Keratinocyte (primary cell): ENCODE data around the gene FLT3.

ENCODE experiments used
- CTCF ChIP-seq, 3 experiments: IDR thresholded peaks in 1 of 3; conservative IDR thresholded peaks in 1 of 3; optimal IDR thresholded peaks in 1 of 3; 2 replicates in 2 of 3; 3 replicates in 1 of 3; pipeline versions ENCODE3 to v1.5.1; 2011; ENCODE audit warnings: low read length in 3 of 3, mild to moderate bottlenecking in 3 of 3, moderate library complexity in 2 of 3, control low read depth in 1 of 3, inconsistent platforms in 1 of 3; ENCODE audit not compliant: insufficient read depth in 2 of 3; ENCODE audit errors: extremely low read depth in 1 of 3
- EZH2 ChIP-seq: IDR thresholded peaks from one replicate; pipeline ENCODE4 v1.6.1; 2012; ENCODE audit warnings: inconsistent platforms, mild to moderate bottlenecking, low read length, moderate library complexity

- TF ChIP-seq CTCF (optimal IDR thresholded peaks at IDR 0.05 in 1 of 3, IDR thresholded peaks at IDR 0.05 in 1 of 3, conservative IDR thresholded peaks at IDR 0.05 in 1 of 3; ENCODE audit: extremely low read depth in 1 of 3, insufficient read depth in 2 of 3, low read length in 3 of 3) (no peak), EZH2 (peak; percentile 71)
Observed at GRCh38 chr13:27969082-27969865, 131.1 kb downstream of the FLT3 start, which contains the start of gene CDX2.
